DND-41 (cell line): ENCODE measurements around the gene OR52I1.

Experiments
- ATAC-seq: fragments of 200-7000 bp; cut with Tn5 transposase; 3 replicates; pipeline ENCODE4 v1.9.1; 2021; ENCODE audit warnings: low read depth; ENCODE audit not compliant: insufficient read depth
- DNase-seq: peaks from one replicate; pipeline ENCODE4 v3.0.0-alpha.2; 2020
- H2AFZ ChIP-seq: 2 replicates; pipeline ENCODE4 v1.6.0; 2012; ENCODE audit warnings: low read depth, low read length
- H3K27ac ChIP-seq: 2 replicates; pipeline ENCODE4 v1.5.1; 2012; ENCODE audit warnings: low read length, inconsistent platforms
- H3K27me3 ChIP-seq: fragments of 200-600 bp; sonication (generic); 2 replicates; pipeline ENCODE4 v1.6.0; 2012; ENCODE audit warnings: low read length, mild to moderate bottlenecking, inconsistent platforms; ENCODE audit not compliant: insufficient read depth, poor library complexity
- H3K36me3 ChIP-seq: 2 replicates; pipeline ENCODE4 v1.5.1; 2012; ENCODE audit warnings: low read length, inconsistent platforms; ENCODE audit not compliant: insufficient read depth
- H3K4me1 ChIP-seq: 2 replicates; pipeline ENCODE4 v1.5.1; 2012; ENCODE audit warnings: mild to moderate bottlenecking, low read length; ENCODE audit not compliant: insufficient read depth
- H3K4me2 ChIP-seq: 2 replicates; pipeline ENCODE4 v1.6.0; 2012; ENCODE audit warnings: mild to moderate bottlenecking, moderate library complexity, low read length, inconsistent platforms; ENCODE audit not compliant: insufficient read depth
- H3K4me3 ChIP-seq, 2 experiments: fragments of 200-600 bp in 1 of 2; shearing (Covaris generic) in 1 of 2; 2 replicates each; pipeline ENCODE4 v1.5.1; 2012 to 2016; ENCODE audit warnings: inconsistent platforms in 2 of 2, low read length in 2 of 2, mild to moderate bottlenecking in 2 of 2, low read depth in 1 of 2, moderate library complexity in 1 of 2
- H3K79me2 ChIP-seq: 2 replicates; pipeline ENCODE4 v1.6.0; 2012; ENCODE audit warnings: low read length, inconsistent platforms; ENCODE audit not compliant: insufficient read depth
- H3K9ac ChIP-seq: 2 replicates; pipeline ENCODE4 v1.6.0; 2012; ENCODE audit warnings: low read depth, mild to moderate bottlenecking, inconsistent platforms, low read length, moderate library complexity
- H3K9me3 ChIP-seq: 2 replicates; pipeline ENCODE4 v1.5.1; 2012; ENCODE audit warnings: low read length, moderate library complexity, mild to moderate bottlenecking, inconsistent platforms; ENCODE audit not compliant: insufficient read depth, severe bottlenecking
- H4K20me1 ChIP-seq: 2 replicates; pipeline ENCODE4 v1.6.0; 2012; ENCODE audit warnings: low read length; ENCODE audit not compliant: insufficient read depth
- CTCF ChIP-seq: IDR thresholded peaks from 2 replicates; pipeline ENCODE4 v1.5.1; 2012; ENCODE audit warnings: borderline replicate concordance, low read length, moderate library complexity, mild to moderate bottlenecking; ENCODE audit not compliant: poor library complexity, severe bottlenecking; ENCODE audit errors: extremely low read depth
- EZH2 ChIP-seq: IDR thresholded peaks from 3 replicates; pipeline ENCODE4 v1.6.1; 2012; ENCODE audit warnings: borderline replicate concordance, low read depth, mild to moderate bottlenecking, moderate library complexity, low read length, inconsistent platforms; ENCODE audit not compliant: severe bottlenecking

OR52I1 gene

GRCh38 chr11:4636136-4636535, 42.3 kb downstream of the OR52I1 start:
- H3K27me3 ChIP-seq = peaks cover 2% of the 10 kb centered on the region
- no peaks in the 10 kb centered on the region for H4K20me1 ChIP-seq
- H3K4me2 ChIP-seq = no peak overlapping the region
- H3K4me3 ChIP-seq = no peak overlapping the region
- no peak overlapping the region for H2AFZ ChIP-seq
- H3K4me1 ChIP-seq = no peaks in the 10 kb centered on the region
- DNase-seq (no peak), ATAC-seq (no peak)
- H3K27ac ChIP-seq = no peak overlapping the region
- H3K9ac ChIP-seq = no peak overlapping the region
- no peaks in the 10 kb centered on the region for H3K36me3 ChIP-seq
- H3K9me3 ChIP-seq = no peaks in the 10 kb centered on the region
- TF ChIP-seq EZH2 (no peak), CTCF (no peak)
- no peaks in the 10 kb centered on the region for H3K79me2 ChIP-seq

- Histone ChIP-seq H3K4me3 (no peak within 1 kb of the TSS), H3K9me3 (no peaks in the 10 kb centered on the region), H4K20me1 (no peaks in the 10 kb centered on the region), H3K27ac (no peak within 1 kb of the TSS), H3K79me2 (no peaks in the 10 kb centered on the region), H2AFZ (peak within 1 kb of the TSS; percentile 12; the same call in 1 of the 2 replicates), H3K36me3 (no peaks in the 10 kb centered on the region), H3K4me1 (no peaks in the 10 kb centered on the region), H3K9ac (no peak within 1 kb of the TSS), H3K4me2 (no peak within 1 kb of the TSS), H3K27me3 (peaks cover 4% of the 10 kb centered on the region)
- peak; percentile 61 for DNase-seq
- TF ChIP-seq CTCF = peak; percentile 90
- TF ChIP-seq EZH2 = no peak
- ATAC-seq = peak; percentile 97
Observed at GRCh38 chr11:4636962-4637661, 43.3 kb downstream of the OR52I1 start, which contains the start of gene OR51D1. OR51D1 (plus strand) TSS chr11:4637477; CDS start chr11:4639791, 2,314 bp downstream.

- H2AFZ ChIP-seq = no peak overlapping the region
- H3K4me1 ChIP-seq = no peaks in the 10 kb centered on the region
- H3K9ac ChIP-seq = no peak overlapping the region
- H4K20me1 ChIP-seq = no peaks in the 10 kb centered on the region
- no peak for ATAC-seq
- H3K4me3 ChIP-seq = no peak overlapping the region
- H3K27ac ChIP-seq = no peak overlapping the region
- H3K27me3 ChIP-seq = peaks cover 4% of the 10 kb centered on the region
- no peak overlapping the region for H3K4me2 ChIP-seq
- no peaks in the 10 kb centered on the region for H3K79me2 ChIP-seq
- H3K36me3 ChIP-seq = no peaks in the 10 kb centered on the region
- TF ChIP-seq CTCF (no peak), EZH2 (no peak)
- H3K9me3 ChIP-seq = no peaks in the 10 kb centered on the region
- DNase-seq = no peak
Observed at GRCh38 chr11:4637662-4638047, 43.8 kb downstream of the OR52I1 start.
